ENCODE results near the gene MSX1.

MSX1 gene

DNA sequence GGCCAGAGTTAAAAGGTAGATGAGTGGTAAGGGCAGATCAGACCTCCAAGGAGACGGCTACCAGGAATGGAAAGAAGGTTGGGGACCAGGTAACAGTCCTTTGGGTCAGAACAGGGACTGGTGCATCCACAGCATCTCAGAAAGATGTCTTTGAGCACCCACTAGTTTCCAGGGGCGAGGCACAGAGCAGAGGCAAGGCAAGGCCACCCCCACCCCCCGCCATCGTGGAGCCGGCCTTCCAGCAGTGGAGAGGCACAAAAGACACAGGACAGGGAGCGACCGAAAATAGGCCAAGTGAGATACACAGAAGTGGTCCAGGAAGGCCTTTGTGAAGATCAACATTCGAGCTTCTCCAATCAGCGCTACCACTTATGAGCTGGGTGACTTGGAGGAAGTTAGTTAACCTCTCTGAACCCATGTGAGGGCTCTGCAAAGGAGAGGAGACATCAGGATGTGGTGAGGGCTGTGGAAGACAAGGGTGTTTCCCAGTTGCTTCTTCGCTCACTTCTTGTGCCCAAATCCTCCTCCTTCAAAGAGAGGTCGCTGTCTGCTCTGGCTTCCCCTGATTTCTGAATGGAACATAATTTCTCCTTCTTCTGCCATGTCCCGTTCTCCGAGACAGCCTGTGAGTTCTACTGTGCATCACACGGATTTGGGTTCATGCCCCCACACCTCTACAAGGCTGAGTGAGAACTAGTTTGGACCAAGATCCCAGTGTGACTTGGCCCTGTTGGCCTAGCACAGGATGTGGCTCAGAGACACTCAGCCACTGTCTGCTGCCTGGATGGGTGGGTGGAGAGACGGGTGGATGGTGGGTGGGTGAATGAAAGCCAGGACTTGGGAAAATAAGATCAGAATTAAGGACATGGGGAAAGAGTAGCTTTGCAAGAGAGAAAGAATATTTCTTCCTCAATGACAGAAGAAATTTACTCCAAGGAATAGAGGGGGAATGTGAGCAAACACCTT lies 16.7 kb upstream of the MSX1 start:
- peak; percentile 16 for DNase-seq

DNA sequence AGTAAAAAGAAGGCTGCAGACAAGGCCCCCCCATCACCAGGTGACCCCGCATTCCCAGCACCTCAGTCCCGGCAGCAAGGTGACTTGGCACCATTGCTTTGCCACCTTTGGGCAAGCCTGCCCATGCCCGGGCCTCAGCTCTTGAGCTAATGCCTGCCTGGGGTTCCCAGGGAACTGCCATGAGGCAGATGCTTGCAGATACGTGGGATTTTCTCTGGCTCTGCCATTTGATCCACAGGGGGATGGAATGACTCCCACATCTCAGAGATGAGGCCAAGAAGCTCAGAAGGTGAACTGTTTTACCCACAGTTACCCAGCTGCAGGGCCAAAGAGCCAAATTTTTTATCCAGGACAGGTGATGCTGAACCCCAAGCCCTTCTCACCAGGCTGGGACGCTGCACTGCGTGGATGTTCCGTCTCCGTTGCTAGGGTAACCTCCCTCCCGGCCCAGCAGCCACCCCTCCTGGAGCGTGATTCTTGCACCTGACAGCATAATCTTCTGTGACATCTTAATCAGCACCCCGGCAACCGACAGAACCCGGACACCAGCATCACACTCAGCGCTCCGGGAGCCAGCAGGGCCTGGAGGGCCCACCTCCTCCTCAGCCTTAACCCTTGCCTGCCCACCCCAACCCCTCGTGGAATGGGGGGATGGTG lies 15.7 kb upstream of the MSX1 start:
- DNase-seq = peak; percentile 13

DNA sequence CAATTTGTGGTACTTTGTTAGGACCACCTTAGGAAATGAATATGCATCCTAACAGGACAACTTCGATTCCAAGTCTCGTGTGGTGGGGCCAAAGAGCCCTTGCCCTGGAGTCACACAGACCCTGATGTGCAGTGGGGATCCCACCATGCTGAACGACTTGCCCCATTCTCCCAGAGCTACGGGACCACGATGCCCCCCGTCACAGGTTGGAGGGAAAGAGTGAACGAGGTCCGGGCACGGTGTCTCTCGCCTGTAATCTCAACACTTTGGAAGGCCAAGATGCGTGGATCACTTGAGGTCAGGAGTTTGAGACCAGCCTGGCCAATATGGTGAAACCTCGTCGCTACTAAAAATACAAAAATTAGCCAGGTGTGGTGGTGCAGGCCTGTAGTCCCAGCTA lies 14.4 kb upstream of the MSX1 start:
- no peak for DNase-seq

DNA sequence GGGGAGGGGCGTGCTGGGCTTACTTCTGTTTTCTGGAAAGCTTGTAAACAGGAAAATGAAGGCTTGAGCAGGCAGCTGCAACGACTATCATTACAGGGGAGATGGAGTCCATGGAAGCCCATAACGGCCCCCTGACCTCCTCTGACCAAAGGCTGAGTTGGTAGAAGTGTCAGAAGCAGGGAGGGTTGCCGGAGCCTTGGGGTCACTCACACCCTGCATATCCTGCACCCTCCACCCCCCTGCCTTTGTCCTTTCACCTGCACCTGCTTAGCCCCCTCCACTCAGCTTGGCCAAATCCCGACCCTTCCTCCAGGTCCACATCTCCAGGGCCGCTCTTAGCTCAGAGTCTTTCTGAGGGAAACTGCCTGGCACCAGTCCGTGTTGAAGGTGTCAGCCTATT lies 12.5 kb upstream of the MSX1 start:
- peak; percentile 4 for DNase-seq

DNA sequence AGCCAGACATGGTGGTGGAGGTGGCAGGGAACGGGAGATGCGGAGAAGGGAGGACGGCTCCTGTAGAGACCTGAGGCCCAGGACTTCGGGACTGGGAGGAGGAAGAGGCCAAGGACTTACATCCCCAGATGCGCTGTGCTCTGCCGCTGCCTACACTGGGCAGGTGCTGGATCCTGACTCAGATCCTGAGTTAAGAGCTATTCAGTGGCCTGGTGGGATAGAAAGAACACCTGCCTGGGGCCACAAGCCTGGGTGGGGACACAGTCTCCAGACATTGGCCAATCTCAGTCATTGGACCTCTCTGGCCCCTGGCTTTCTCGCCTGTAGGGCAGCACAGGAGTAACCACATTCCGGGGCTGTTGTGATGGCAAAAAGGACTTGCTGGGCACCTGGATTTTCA lies 10.9 kb upstream of the MSX1 start:
- DNase-seq = peak; percentile 5

DNA sequence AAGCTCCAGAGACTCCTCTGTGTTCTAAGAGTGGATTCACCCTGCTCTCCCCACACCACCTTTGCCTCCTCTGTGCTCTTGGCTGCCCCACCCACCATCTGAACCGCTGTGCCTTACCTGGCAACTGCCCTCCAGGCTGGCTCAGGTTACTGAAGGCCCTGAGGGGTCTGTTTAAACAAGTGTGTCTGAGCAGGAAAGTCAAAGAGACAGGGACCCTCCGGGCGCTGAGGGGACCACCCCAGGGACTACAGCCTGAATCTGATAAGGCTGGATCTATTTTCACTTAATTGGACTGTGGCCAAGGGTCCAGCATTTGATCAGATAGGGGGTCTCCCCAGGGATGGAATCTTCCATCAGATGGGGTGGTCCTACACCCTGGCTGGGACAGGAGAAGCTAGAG lies 10.4 kb upstream of the MSX1 start:
- DNase-seq = no peak

DNA sequence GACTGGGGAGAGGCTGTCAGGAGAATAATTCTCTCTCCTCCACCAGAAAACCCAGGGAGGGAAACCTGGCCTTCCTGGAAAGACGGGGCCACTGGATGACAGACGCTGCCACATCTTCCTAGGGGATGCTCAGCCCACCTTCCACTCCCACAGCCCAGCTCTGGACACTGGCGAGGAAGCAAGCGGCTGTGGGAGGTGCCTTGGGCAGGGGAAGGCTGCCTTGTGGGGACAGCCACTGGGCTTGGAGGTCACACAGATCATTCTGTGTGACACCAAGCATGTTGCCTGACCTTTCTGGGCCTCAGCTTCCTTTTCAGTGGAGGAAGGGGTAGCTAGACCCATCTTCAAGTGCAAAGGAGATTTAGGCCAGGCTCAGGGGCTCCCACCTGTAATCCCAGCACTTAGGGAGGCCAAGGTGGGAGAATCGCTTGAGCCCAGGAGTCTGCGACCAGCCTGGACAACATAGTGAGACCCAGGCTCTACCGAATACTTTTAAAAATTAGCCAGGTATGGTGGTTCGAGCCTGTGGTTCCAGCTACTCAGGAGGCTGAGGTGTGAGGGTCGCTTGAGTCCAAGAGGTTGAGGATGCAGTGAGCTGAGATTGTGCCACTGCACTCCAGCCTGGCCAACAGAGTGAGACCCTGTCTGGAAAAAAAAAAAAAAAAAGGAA lies 9.8 kb upstream of the MSX1 start:
- peak; percentile 15 for DNase-seq

DNA sequence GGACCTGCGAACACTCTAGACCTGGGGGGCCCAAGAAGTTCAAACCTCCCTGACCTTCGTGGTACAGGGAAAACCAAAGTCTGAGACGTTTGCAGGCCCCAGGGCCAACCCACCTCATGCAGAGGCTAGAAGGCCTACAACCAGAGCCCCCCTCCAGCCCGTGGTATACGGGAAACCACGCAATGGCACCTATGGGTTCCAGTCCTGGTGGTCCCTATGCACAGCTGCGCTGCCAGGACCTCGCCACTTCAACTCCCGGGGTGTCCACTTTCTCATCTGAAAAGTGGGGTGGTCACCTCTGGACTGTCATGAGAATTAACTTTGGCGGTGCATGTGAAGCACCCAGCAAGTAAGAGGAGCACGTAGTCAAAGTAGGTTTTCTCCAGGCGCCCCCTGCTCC lies 8.4 kb upstream of the MSX1 start:
- peak; percentile 17 for DNase-seq

DNA sequence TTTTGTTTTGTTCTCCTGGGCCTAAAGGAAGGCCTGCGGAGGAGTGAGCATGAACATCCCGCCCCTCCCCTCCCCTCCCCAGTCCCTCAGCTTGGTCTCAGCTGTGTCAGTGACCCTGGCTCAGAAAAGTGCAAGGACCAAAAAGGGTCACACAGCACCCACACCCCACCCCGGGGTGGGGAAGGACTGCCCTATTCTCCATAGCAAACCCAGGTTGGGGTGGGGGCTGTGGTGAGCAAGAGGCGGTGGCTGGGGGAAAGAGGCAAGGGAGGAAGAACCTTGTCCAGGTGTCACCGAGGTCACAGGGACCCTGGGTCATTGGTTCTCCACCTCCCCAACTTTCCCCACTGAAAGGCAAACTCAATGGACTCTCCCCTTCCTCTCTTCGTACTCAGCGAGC lies 7.6 kb upstream of the MSX1 start:
- DNase-seq = no peak

DNA sequence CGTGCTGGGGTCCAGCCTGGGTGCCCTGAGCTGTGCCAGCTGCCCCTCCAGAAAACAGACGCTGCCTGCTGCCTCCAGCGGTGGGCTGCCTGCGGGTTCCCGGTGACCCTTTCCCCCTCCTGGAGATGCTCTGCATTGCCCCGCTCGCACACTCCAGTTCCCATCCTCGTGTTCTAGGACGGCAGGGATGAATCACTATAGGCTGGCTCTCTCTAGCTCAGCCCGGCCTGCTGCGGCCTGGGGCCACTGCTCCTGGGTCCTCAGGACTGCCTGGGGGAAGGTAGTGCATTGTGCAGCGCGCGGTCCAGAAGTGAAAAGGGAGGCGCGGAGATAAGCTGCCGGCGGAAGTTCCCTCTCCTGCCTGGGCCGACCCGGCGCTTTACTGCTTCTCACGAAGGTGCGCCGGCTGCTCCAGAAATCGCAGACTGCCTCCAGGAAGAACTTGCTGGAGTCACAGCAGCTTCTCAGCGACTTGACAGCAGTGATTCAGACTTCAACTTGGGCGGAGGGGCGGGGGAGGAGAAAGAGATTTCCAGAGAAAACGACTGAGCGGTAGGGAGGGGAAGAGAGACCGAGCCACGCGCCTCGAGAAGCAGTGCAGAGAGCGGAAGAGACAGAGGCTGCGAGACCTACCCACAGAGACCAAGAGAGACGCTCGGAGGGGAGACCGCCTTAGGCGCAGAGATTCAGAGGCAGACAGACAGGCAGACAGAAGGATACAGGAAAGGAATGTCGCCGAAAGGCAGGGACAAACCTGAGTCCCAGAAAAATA lies 6.7 kb upstream of the MSX1 start:
- DNase-seq = peak; percentile 31

DNA sequence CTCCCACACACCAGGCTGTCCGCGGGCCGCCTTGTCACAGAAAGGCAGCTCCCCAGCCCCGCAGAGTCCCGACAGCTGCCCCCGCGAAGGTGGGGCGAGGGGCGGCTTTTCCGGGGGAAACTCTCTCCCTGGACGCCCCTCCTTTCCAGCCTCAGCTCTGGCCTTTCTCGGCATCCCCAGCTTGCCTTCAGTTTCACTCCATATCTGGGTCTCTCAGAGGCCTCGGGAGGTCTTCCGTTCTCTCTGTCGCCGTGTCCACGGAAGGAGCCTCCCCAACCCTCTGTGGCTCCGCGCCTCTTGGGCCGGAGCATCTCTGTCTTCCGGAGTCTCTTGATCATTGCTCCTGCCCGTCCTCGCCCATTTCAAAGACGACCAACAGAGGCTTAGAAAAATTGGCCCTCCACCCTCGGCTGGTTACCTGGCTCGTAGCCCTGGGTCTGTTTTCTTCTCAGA lies 6.1 kb upstream of the MSX1 start:
- peak; percentile 30 for DNase-seq

DNA sequence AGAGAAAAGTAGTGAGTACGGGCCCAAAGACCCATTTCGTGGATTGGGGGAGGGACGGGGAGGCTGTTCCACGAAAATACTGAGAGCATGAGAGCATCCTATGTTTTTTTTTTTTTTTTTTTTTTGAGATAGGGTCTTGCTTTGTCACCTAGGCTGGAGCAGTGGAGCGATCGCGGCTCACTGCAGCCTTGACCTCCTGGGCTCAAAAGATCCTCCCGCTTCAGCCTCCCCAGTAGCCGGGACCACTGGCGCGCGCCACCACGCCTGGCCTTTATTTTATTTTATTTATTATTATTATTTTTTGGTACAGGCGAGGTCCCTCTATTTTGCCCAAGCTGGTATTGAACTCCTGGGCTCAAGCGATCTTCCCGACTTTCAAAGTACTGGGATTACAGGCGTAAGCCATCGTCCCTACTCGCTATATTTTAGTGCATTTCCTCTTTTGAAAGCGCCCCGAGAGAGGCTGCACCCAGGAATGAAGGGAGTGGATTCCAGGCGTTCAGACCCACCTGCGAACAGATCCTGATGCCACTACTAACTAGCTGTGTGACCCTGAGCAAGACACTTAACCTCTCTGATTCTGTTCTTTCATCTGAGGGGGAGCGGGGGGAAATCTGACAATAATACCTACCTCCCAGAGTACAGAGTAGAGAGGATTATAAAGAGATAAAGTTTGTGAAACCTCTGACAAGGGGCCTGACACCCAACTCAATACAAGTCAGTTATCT lies 5.4 kb upstream of the MSX1 start:
- peak; percentile 17 for DNase-seq

DNA sequence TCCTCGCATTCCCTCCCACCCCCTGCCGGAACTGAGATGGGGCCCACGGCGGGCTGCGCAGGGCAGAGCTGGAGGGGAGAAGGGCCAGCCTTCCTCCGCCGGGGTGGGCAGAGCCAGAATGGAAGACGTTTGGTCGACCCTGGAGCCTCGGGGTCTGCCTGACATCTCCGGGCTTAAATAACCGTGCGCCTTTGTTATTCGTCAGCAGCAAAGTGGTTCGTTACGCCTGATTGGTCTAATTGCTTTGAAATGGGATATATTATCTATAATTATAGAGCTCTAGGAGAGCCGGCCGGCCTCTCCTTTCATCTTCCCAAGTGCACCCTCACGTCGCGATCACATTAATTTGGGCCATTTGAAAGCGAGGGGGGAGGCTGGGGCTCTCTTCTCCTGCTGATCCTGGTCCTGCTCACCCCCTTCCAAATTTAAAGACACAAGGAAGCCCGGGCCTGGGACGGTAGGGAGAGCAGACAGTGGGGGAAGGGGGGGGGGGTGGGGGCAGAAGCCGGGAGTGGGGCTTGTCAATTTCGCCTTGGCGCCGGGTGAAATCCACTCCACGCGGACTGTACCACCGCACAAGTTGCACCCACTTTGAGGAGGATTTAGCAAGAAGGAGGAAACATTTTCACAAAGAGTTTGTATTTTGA lies 4.7 kb upstream of the MSX1 start:
- DNase-seq = peak; percentile 17

DNA sequence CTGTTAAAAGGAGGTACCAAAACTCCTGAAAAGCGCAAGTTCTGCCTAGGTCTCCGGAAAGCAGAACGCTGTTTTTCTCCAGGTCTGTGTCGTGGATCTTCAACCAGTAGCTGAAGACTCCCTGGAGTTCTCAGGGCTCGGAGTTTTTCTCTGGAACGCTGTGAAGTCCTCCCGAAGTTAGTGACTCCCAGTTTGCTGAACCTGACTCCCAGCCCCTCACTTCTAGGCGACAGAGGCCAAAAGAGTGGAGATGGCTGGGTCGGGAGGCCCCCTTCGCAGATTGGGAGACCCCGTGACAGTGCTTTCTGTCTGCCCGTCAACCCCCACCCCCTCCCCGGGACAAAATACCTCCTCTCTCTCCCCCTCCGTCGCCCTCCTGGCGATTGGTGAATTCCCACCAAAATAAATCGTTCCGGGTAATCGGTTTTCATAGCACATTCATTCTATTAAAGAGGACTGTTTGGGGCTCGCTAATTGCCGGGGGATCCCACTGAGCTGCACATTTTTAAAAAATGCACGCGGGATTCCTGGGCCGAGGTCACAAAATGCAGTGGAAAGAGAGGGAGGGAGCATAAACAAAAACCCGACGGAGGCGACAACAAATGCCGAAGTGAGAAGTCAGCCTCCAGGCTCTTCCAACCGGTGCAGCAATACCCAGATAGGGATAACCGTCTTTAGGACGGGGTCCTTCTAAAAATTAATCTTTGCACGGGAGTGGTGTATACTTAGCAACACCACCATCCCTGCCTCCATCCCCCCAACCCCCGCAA lies 4.0 kb upstream of the MSX1 start:
- DNase-seq = peak; percentile 7

DNA sequence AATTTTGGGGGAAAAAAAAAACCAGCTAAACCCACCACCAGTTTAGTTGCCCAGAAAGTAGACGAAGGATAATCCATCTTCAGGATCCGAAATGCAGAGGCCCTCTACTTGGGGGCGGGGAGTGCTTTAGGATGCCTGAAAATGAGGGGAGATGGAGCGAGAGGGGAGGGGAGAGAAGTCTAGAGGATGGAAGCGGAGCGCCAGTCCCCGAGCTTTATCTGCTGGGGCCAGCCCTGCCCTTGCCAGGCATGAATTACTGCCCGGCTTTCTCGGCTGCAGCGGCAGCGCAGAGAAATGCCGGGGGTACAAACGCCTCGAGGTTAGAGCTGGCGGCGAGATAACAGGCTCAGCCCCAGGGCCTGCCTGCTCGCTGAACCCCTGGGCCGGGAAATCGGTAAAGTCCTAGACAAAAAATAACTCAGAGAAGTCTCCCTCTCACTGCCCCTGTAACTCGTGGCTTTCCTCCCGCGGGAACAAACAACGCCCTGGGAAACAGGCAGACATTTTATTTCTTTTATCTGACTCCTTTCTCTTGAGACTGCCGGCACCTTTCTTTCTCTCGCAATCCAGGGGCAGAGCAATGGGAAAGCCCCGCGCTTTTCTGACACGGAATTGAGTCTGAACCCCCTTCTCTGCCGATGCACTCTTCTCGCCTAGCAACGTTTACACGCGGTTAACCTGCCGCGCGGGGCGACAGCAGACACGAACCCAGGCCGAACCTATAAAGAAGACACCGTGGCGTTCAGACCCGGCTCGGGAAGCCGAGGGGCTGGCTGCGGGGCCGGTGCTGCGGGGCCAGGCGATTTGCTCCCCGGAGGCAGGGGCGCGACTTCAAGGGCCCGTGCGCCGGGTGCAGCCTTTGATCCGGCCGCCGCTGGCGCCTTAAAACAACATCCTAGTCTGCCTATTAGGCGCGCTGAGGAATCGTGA lies 3.1 kb upstream of the MSX1 start:
- peak; percentile 26 for DNase-seq

DNA sequence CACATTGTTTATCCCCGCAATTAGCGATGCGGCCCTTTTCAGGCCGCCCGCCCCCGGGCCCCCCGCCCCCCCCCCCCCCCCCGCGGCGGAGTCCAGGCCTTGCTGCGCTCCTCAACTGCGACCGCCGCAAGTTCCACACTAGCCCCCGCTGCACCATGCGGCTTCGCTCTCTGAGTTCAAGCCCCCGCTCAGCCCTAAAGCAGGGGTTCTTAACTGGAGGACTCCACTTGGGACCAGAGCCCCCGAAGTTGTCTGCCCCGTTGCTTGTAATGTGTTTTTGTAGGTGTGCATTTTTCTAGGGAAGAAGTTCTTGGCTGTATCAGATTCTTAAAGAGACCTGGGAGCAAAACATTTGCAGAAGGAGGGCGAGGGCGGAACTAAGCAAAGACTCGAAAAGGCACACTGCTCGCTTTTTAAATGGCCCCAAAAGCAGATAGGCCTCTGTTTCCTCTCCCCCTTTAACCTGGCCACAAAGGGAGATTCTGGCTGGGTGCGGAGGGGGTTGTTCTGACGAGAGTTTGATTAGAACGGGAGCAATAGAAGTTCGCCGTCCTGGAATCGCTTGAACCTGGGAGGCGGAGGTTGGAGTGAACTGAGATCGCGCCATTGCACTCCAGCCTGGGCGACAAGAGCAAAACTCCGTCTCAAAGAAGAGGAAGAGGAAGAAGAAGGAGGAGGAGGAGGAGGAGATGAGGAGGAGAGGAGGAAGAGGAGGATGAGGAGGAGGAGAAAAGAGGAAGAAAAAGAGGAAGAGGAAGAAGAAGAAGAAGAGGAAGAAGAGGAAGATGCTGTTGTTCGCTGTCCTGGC lies 2.3 kb upstream of the MSX1 start:
- peak; percentile 17 for DNase-seq

DNA sequence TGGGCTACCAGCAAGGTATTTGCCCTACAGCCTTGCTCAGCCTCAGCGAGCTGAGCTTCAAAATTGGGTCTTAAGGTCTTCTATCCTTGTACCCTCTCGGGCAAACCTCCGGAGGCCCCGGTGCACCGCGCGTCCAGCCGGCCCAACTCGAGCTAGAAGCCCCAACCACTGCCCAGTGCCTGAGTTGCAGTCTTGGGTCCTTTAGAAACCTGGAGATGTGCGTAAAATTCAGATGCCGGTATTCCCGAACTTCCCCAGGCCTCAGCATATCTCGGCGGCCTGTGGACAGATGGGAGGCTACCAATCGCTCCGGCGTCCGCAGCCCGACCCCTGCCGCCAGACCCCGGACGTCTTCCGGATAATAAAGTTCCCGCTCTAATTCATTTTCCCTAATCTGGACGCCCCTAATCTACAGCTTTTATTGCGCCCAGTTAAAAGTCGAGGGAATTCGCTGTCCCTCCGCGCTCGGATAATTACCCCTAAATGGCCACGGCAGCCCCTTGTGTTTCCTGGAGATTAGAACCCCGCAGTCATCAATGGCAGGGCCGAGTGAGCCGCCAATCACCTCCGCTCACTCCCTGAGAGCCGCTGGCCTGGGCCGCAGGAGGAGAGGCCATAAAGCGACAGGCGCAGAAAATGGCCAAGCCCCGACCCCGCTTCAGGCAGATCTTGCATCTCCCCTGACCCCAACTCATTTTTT lies 1.5 kb upstream of the MSX1 start:
- peak; percentile 25 for DNase-seq
